Keratinocyte (primary cell): ENCODE measurements around the gene FAM3C. TPM values are rescaled to one million over a fixed set of nuclear protein-coding genes. Genes with fewer than 3 reads are reported as not detected.
A peak's percentile ranks its signal among the peaks of the same experiment; 100 is the strongest.

ENCODE experiments used
- DNase-seq: peaks from one replicate; pipeline ENCODE4 v3.0.0-alpha.2; 2011; ENCODE audit warnings: low read depth, missing footprints, low spot score
- FAIRE-seq: peaks from 2 replicates; lab custom pipeline; 2011; peaks lifted over from hg19 to GRCh38; lab: Jason Lieb, UNC
- H2AFZ ChIP-seq: 2 replicates; pipeline ENCODE4 v1.6.0; 2012; ENCODE audit warnings: low read length, control low read depth, inconsistent platforms; ENCODE audit not compliant: control insufficient read depth
- H3K27ac ChIP-seq: 2 replicates; pipeline ENCODE4 v1.5.1; 2011; ENCODE audit warnings: low read length; ENCODE audit not compliant: control insufficient read depth, insufficient read depth
- H3K27me3 ChIP-seq: 3 replicates; pipeline ENCODE4 v1.6.0; 2011; ENCODE audit warnings: low read length; ENCODE audit not compliant: control insufficient read depth, insufficient read depth; ENCODE audit errors: extremely low read depth
- H3K36me3 ChIP-seq, 2 experiments: 2 replicates in 1 of 2; 3 replicates in 1 of 2; pipeline ENCODE4 v1.5.1; 2011; ENCODE audit warnings: low read length in 2 of 2, mild to moderate bottlenecking in 1 of 2; ENCODE audit not compliant: control insufficient read depth in 2 of 2, insufficient read depth in 2 of 2; ENCODE audit errors: extremely low read depth in 1 of 2
- H3K4me1 ChIP-seq: 3 replicates; pipeline ENCODE4 v1.5.1; 2011; ENCODE audit warnings: low read length; ENCODE audit not compliant: control insufficient read depth, insufficient read depth; ENCODE audit errors: extremely low read depth
- H3K4me2 ChIP-seq: 3 replicates; pipeline ENCODE4 v1.6.0; 2011; ENCODE audit warnings: low read depth, low read length; ENCODE audit not compliant: control insufficient read depth, insufficient read depth; ENCODE audit errors: extremely low read depth
- H3K4me3 ChIP-seq, 3 experiments: fragments of 200-600 bp in 1 of 3; sonication (generic) in 1 of 3; 2 replicates in 2 of 3; 3 replicates in 1 of 3; pipeline ENCODE4 v1.5.1; 2011 to 2016; ENCODE audit warnings: low read length in 3 of 3, mild to moderate bottlenecking in 3 of 3, control low read depth in 2 of 3, inconsistent platforms in 1 of 3, low read depth in 1 of 3, mixed read lengths in 1 of 3, mixed run types in 1 of 3, moderate library complexity in 1 of 3; ENCODE audit not compliant: control insufficient read depth in 2 of 3, insufficient read depth in 2 of 3; ENCODE audit errors: extremely low read depth in 1 of 3
- H3K79me2 ChIP-seq: 2 replicates; pipeline ENCODE4 v1.6.0; 2012; ENCODE audit warnings: low read length; ENCODE audit not compliant: control insufficient read depth, insufficient read depth
- H3K9ac ChIP-seq: 3 replicates; pipeline ENCODE4 v1.6.0; 2011; ENCODE audit warnings: low read length; ENCODE audit not compliant: control insufficient read depth, insufficient read depth; ENCODE audit errors: extremely low read depth
- H3K9me1 ChIP-seq: 3 replicates; pipeline ENCODE4 v1.6.0; 2011; ENCODE audit warnings: low read length; ENCODE audit not compliant: control insufficient read depth, insufficient read depth; ENCODE audit errors: extremely low read depth
- H3K9me3 ChIP-seq: 2 replicates; pipeline ENCODE4 v1.5.1; 2012; ENCODE audit warnings: low read depth, low read length; ENCODE audit not compliant: control insufficient read depth
- H4K20me1 ChIP-seq: 3 replicates; pipeline ENCODE4 v1.6.0; 2011; ENCODE audit warnings: low read length; ENCODE audit not compliant: control insufficient read depth, insufficient read depth; ENCODE audit errors: extremely low read depth
- EZH2 ChIP-seq: IDR thresholded peaks from one replicate; pipeline ENCODE4 v1.6.1; 2012; ENCODE audit warnings: inconsistent platforms, mild to moderate bottlenecking, low read length, moderate library complexity
- dilution Hi-C: fragments of 300-500 bp; cut with MboI; formaldehyde crosslinking; loops from one replicate; pipeline ENCODE4 v1.7.0; 2020; ENCODE audit warnings: low sequenced_read_pairs; ENCODE audit not compliant: extremely low pct_ligation_motif_present
- polyA plus RNA-seq, 5 experiments: library from polyadenylated mRNA; depleted of rRNA in 3 of 5; stranded (reverse) in 3 of 5; stranded (forward) in 1 of 5; unstranded in 1 of 5; fragments of >200 nt; gene quantifications; 1 replicate in 1 of 5; 2 replicates in 3 of 5; 3 replicates in 1 of 5; pipeline versions ENCODE4 v1.2.1 to v1.2.3, GENCODE V29; 2011 to 2012; ENCODE audit warnings: missing spikeins in 2 of 5, low read depth in 1 of 5, low replicate concordance in 1 of 5
- TF ChIP-seq, protein P1 (sequence below), 3 experiments: IDR thresholded peaks in 1 of 3; conservative IDR thresholded peaks in 1 of 3; optimal IDR thresholded peaks in 1 of 3; 2 replicates in 2 of 3; 3 replicates in 1 of 3; pipeline versions ENCODE3 to v1.5.1; 2011; ENCODE audit warnings: low read length in 3 of 3, mild to moderate bottlenecking in 3 of 3, moderate library complexity in 2 of 3, control low read depth in 1 of 3, inconsistent platforms in 1 of 3; ENCODE audit not compliant: insufficient read depth in 2 of 3; ENCODE audit errors: extremely low read depth in 1 of 3

FAM3C gene
- polyA plus RNA-seq, 1 donor (not counting 4 experiments of a cell fraction or from before 2014, with no cell fraction given) = 93.5 TPM

DNA sequence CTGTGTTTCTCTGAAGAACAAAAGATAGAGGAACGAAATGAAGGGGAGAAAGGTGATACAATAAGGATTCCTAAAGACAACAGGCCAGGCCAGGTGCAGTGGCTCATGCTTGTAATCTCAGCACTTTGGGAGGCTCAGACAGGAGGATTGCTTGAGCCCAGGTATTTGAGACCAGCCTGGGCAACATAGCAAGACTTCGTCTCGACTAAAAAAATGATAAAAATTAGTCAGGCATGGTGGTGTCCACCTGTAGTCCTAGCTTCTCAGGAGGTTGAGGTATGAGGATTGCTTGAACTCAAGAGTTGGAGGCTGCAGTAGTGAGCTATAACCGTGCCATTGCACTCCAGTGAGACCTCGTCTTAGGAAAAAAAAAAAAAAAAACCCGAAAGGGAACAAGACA lies 41.4 kb upstream of the FAM3C start:
- H3K79me2 ChIP-seq = no peaks in the 10 kb centered on the region
- FAIRE-seq (no peak), DNase-seq (no peak)
- dilution Hi-C loops = no loop called here
- peaks cover 15% of the 10 kb centered on the region for H3K4me1 ChIP-seq
- peak overlapping the region in 1 of 3 experiments; percentile 53 for H3K4me3 ChIP-seq
- peak overlapping the region; percentile 85 for H3K4me2 ChIP-seq
- H2AFZ ChIP-seq = peak overlapping the region; percentile 70
- H3K9me1 ChIP-seq = no peaks in the 10 kb centered on the region
- TF ChIP-seq, protein P1, sequence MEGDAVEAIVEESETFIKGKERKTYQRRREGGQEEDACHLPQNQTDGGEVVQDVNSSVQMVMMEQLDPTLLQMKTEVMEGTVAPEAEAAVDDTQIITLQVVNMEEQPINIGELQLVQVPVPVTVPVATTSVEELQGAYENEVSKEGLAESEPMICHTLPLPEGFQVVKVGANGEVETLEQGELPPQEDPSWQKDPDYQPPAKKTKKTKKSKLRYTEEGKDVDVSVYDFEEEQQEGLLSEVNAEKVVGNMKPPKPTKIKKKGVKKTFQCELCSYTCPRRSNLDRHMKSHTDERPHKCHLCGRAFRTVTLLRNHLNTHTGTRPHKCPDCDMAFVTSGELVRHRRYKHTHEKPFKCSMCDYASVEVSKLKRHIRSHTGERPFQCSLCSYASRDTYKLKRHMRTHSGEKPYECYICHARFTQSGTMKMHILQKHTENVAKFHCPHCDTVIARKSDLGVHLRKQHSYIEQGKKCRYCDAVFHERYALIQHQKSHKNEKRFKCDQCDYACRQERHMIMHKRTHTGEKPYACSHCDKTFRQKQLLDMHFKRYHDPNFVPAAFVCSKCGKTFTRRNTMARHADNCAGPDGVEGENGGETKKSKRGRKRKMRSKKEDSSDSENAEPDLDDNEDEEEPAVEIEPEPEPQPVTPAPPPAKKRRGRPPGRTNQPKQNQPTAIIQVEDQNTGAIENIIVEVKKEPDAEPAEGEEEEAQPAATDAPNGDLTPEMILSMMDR (optimal IDR thresholded peaks at IDR 0.05 in 1 of 3, IDR thresholded peaks at IDR 0.05 in 1 of 3, conservative IDR thresholded peaks at IDR 0.05 in 1 of 3; ENCODE audit: extremely low read depth in 1 of 3, insufficient read depth in 2 of 3, low read length in 3 of 3) = no peak
- no peak for TF ChIP-seq EZH2
- H3K27me3 ChIP-seq = no peaks in the 10 kb centered on the region
- H3K9ac ChIP-seq = peak overlapping the region; percentile 6
- no peaks in the 10 kb centered on the region for H4K20me1 ChIP-seq
- H3K9me3 ChIP-seq = no peaks in the 10 kb centered on the region
- peak overlapping the region; percentile 78 for H3K27ac ChIP-seq
- no peaks in the 10 kb centered on the region for H3K36me3 ChIP-seq

DNA sequence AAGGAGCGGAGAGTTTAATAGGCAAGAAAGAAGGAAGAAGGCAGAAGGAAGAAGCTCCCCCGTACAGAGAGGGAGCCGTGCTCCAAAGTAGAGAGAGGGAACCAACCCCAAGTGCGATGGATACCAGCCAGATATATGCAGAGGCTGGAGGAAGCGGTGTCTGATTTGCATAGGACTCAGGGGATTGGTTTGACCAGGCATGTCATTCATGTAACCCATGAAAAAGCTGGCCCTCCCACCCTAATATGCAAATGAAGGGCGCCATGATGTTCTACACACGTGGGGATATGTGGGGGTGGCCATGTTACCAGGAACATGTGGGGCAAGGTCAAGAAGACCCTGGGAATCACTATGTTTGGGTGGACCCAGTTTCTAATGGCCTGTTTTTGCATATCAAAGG lies 40.6 kb upstream of the FAM3C start:
- dilution Hi-C loops = no loop called here
- Histone ChIP-seq H3K9ac (no peak overlapping the region), H3K9me1 (no peaks in the 10 kb centered on the region), H3K4me1 (peaks cover 15% of the 10 kb centered on the region), H3K79me2 (no peaks in the 10 kb centered on the region), H3K36me3 (no peaks in the 10 kb centered on the region), H3K9me3 (no peaks in the 10 kb centered on the region), H4K20me1 (no peaks in the 10 kb centered on the region), H3K4me2 (no peak overlapping the region), H3K27ac (no peak overlapping the region), H3K27me3 (no peaks in the 10 kb centered on the region), H3K4me3 (no peak overlapping the region), H2AFZ (no peak overlapping the region)
- FAIRE-seq (no peak), DNase-seq (no peak)
- TF ChIP-seq, protein P1 (optimal IDR thresholded peaks at IDR 0.05 in 1 of 3, IDR thresholded peaks at IDR 0.05 in 1 of 3, conservative IDR thresholded peaks at IDR 0.05 in 1 of 3; ENCODE audit: extremely low read depth in 1 of 3, insufficient read depth in 2 of 3, low read length in 3 of 3) = no peak
- no peak for TF ChIP-seq EZH2
